NCI-H2081 treated with DMSO at 0.1 percent for 48 hours (cell line): ENCODE data around the gene ZNF780B.
A peak's percentile ranks its signal among the peaks of the same experiment; 100 is the strongest.
"Not testable (repeated sequence)": the region's sequence is repeated elsewhere in the genome, so short reads cannot be mapped to it uniquely, and the experiment has no call there.

ENCODE experiments used
- DNase-seq: peaks from one replicate; lab custom pipeline; 2025; lab: John Stamatoyannopoulos, UW

The ZNF780B gene

DNA sequence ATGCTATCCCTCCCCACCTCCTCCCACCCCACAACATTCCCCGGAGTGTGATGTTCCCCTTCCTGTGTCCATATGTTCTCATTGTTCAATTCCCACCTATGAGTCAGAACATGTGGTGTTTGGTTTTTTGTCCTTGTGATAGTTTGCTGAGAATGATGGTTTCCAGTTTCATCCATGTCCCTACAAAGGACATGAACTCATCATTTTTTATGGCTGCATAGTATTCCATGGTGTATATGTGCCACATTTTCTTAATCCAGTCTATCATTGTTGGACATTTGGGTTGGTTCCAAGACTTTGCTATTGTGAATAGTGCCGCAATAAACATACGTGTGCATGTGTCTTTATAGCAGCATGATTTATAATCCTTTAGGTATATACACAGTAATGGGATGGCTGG, 18.0 kb downstream of the ZNF780B start:
- DNase-seq: not testable (repeated sequence)

DNA sequence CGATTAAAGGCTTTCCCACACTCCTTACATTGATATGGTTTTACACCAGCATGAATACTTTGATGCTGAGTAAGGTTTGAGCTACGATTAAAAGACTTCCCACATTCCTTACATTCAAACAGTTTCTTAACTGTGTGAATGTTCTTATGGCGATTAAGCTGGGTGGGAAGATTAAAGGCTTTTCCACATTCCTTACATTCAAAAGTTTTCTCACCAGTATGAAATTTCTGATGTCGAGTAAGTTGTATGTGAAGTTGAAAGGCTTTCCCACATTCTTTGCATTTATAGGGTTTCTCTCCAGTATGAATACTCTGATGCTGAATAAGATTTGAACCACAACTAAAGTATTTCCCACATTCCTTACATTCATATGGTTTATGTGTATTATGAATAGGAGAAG, 20.0 kb downstream of the ZNF780B start:
- DNase-seq: no peak

GRCh38 chr19:40033989-40034560, 22.0 kb downstream of the ZNF780B start:
- no peak for DNase-seq

- no peak for DNase-seq
Observed at GRCh38 chr19:40026597-40026970, 29.4 kb downstream of the ZNF780B start.

DNA sequence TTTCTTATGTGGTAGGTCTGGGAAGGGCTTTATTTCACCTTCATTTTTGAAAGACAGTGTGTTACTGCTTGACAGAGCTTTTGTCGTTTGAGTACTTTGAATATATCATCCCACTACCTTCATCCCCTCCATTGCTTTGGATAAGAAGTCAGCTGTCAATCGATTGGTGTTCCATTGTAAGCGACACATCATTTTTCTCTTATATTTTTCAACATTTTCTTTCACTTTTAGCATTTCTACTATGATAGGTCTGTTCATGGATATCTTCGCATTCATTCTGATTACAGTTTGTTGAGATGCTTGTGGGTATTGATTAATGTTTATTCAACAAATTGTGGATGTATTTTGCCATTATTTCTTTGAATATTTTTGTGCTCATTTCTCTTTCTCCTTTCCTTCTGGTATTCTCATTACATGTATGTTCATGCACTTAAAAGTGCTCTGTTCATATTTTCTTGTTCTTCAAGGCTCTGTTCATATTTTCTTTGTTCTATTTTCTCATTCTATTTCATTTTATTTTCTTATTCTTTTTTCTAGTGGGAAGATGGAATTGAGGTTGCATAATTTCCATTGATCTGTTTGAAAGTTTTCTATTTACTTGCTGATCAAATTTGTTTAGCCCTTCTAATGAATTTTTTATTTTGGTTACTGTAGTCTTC, 30.0 kb downstream of the ZNF780B start:
- DNase-seq: no peak

DNA sequence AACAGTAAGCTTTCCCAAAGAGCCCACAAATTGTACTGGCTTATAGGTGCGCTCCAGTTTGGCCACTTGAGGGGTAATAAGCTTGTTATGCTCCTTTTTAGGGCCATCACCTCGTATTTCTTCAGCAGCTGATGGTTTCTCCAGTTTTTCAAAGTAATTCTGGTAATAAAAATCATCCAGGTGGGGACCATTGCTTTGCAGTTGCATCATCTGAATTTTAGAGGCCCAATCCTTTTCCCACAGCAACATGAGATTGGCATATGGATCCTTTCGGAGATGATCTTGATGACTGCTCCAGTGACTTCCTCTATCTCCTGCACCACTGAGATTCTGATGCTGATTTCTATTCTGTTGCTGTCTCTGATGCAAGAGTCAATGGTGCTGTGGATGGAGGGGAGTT, 32.1 kb downstream of the ZNF780B start:
- DNase-seq: no peak

GRCh38 chr19:40013991-40014390, 42.0 kb downstream of the ZNF780B start:
- DNase-seq: no peak

GRCh38 chr19:40009674-40010073, 46.4 kb downstream of the ZNF780B start:
- no peak for DNase-seq

DNA sequence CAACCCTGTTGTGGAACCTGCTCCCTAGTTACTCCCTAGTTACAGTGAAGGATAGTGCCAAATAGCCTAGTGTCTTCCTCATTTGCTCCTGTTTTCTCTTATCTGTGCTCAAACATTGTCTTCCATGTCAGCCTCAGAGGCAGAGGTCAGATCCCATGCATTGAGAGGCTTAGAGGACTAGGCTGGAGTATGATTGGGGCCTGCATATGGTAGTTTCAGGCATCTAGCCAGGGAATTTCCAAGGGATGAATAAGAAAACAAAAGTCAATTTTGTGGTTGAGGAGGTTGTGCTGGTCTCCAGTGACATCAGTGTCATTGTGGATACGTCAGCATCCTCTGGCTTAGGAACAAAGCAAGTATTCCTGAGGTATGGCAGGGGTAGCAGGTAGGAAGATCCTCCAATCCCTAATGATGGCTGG, 49.7 kb downstream of the ZNF780B start:
- no peak for DNase-seq

DNA sequence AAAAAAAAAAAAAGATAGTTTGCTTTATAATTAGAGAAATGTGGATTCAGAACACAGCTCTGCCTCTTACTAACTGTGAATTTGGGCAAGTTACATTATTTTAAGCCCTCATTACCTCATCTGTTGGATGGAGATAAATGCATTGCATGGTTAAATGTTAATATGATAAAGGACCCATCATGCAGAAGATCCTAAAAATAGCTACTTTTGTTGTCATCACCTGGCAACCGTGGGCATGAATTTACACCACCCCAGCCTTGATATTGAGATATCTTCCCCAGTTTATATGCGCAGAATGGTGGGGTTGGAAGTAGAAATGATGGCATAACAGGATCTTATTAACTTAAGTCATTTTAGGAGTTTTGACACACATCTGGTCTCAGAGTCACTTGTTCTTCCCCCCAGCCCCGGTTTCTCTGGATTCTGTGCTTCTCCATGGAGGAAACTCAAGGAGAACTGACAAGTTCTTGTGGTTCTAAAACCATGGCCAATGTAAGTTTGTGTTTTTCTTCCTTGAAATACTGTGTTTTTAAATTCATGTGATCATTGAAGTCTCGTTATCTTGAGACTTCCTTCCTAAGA, 50.2 kb downstream of the ZNF780B start:
- no peak for DNase-seq

DNA sequence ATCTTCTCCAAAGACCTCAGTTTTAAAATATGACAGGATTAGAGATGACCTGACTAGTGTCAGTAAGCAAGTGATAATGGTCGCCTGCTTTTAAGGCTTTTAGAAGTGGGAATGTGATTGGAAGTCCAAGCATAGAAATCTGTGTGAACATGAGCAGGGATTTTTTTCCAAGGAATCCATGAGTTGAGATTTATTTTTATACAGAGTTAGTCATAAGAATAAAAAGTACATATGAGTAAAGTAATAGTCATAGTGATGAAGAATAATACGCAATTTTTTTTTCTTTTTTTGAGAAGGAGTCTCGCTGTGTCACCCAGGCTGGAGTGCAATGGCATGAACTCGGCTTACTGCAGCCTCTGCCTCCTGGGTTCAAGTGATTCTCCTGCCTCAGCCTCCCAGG, 57.5 kb downstream of the ZNF780B start:
- DNase-seq: no peak

- no peak for DNase-seq
Observed at GRCh38 chr19:39997638-39998216, 58.3 kb downstream of the ZNF780B start.

- peak; percentile 60 for DNase-seq
Observed at GRCh38 chr19:39996811-39997637, 59.0 kb downstream of the ZNF780B start, which contains the start of gene ZNF546. Gene ZNF546 (plus strand): TSS chr19:39997060. CDS start chr19:39998327, 1,267 bp downstream.

DNA sequence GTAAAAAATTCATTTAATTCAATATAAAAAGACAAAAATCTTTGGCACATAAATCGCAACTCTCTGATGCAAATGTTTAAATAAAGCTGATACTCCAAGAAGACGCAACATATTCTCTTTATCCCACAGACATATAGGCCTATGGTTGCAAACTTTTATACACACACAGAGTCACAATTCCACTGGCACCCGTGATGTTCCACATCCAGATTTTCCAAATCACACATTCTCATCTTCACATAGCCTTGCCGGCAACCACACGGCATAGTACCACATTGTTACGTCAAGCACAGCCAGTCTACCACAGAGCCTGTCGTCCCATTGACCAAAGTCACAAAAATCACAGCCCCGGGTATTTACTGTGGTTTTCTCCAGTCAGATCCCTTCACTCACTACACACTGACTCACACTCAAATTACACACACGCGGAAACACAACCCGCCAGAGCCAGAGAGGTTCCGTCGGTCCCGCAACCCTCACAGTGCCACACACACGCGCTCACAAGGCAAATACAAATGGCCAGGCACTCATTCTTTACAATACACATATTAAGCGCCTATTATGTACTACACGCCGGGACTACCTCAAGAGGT, 59.7 kb downstream of the ZNF780B start:
- no peak for DNase-seq

GRCh38 chr19:39995794-39996193, 60.2 kb downstream of the ZNF780B start:
- no peak for DNase-seq

- no peak for DNase-seq
Observed at GRCh38 chr19:39994361-39994760, 61.7 kb downstream of the ZNF780B start.

GRCh38 chr19:39993605-39994004, 62.4 kb downstream of the ZNF780B start:
- no peak for DNase-seq

GRCh38 chr19:39987596-39987995, 68.4 kb downstream of the ZNF780B start:
- no peak for DNase-seq

GRCh38 chr19:39987167-39987566, 68.9 kb downstream of the ZNF780B start:
- no peak for DNase-seq

- no peak for DNase-seq
Observed at GRCh38 chr19:39986643-39987042, 69.4 kb downstream of the ZNF780B start.

GRCh38 chr19:39983695-39984300, 72.2 kb downstream of the ZNF780B start:
- no peak for DNase-seq

DNA sequence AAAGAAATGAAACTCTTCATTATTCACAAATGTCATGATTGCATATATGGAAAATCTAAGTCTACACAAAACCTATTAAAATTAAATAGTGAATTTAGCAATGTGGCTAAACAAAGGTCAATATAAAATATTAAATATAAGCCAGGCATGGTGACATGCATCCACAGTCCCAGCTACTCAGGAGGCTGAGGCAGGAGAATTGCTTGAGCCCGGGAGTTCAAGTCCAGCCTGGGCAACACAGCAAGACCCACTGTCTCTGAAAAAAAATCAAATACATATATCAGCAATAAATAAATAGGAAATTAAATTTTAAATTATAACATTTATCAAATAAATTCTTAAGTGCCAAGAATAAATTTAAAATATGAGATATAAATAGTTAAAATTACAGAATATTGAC, 73.1 kb downstream of the ZNF780B start:
- no peak for DNase-seq
